Heart left ventricle (tissue), 13 donors: Measurements from ENCODE around the gene GPR119.

ENCODE experiments used
- CTCF ChIP-seq, 12 donors: fragments of 200-600 bp; sonication (generic) in 4 of 12; IDR thresholded peaks; one replicate each; pipeline versions ENCODE4 v1.5.0 to v1.8.0; 2018 to 2022; ENCODE audit warnings: antibody characterized with exemption in 12 of 12, mild to moderate bottlenecking in 5 of 12
- POLR2A ChIP-seq, 2 donors: fragments of 450-650 bp; IDR thresholded peaks; one replicate each; pipeline ENCODE4 v1.6.1; 2017; ENCODE audit warnings: antibody characterized with exemption in 2 of 2, mild to moderate bottlenecking in 2 of 2, moderate library complexity in 2 of 2
- donor health status: ischemic (EF 13 %, LVEDD 7.1; RV severe dilation, severe dysfunction).
- donor health status: DM: no; HTN: yes; CAD: no.
- donor health status: DM: no; HTN: no; CAD: no.
- donor health status: ischemic (EF 25% LVEDD 6.9; RV normal size, moderate dysfunction).
- donor health status: ischemic (EF 25% LVEDD 5.7; RV mildly dilated, moderate dysfunction).
- donor health status: ischemic (EF 35%, LVEDD 5.7; RV mildly dilated, moderate dysfunction).
- donor health status: nonischemic (EF 11% LVEDD 7.7; RV severe dilation, severe dysfunction).
- donor health status: DM: yes; HTN: yes; CAD: no.
- donor health status: PGD.
- donor health status: ischemic (EF 29% LVEDD 5.4; RV normal size, mild dysfunction).
- donor health status: nonischemic (EF 23%, LVEDD 6.1; RV moderate dilation, normal function).

- TF ChIP-seq CTCF (IDR thresholded peaks at IDR 0.05) (no peak), POLR2A (IDR thresholded peaks at IDR 0.05) (no peak)
Measured at GRCh38 chrX:130413415-130413814, 27.9 kb upstream of the GPR119 start.
